GM21381 (cell line): ENCODE measurements around the gene ENTPD2.

Experiments
- ATAC-seq: cut with Tn5 transposase; IDR thresholded peaks from one replicate; pipeline ENCODE4 v1.9.1; 2021; ENCODE audit warnings: mild to moderate bottlenecking, moderate library complexity; ENCODE audit not compliant: unreplicated experiment

ENTPD2 gene

GRCh38 chr9:137080260-137081122, 26.6 kb upstream of the ENTPD2 start:
- no peak for ATAC-seq

- no peak for ATAC-seq
Measured at GRCh38 chr9:137079401-137079787, 25.5 kb upstream of the ENTPD2 start.

- no peak for ATAC-seq
Measured at GRCh38 chr9:137078701-137079400, 25.0 kb upstream of the ENTPD2 start.

- ATAC-seq, result no peak
Measured at GRCh38 chr9:137077758-137078693, 24.2 kb upstream of the ENTPD2 start.

GRCh38 chr9:137077010-137077747, 23.3 kb upstream of the ENTPD2 start, which contains the start of gene UAP1L1:
Gene UAP1L1, plus strand, starts transcription at chr9:137077517. Its CDS starts 16 bp downstream, at chr9:137077533.
- no peak for ATAC-seq

GRCh38 chr9:137076636-137077009, 22.8 kb upstream of the ENTPD2 start:
- ATAC-seq, result no peak

- no peak for ATAC-seq
Measured at GRCh38 chr9:137075275-137075775, 21.5 kb upstream of the ENTPD2 start.

- no peak for ATAC-seq
Measured at GRCh38 chr9:137074657-137075274, 20.9 kb upstream of the ENTPD2 start.

GRCh38 chr9:137073992-137074399, 20.1 kb upstream of the ENTPD2 start:
- ATAC-seq, result no peak

GRCh38 chr9:137071282-137071681, 17.4 kb upstream of the ENTPD2 start:
- ATAC-seq, result no peak

GRCh38 chr9:137070906-137071275, 17.0 kb upstream of the ENTPD2 start:
- ATAC-seq, result peak; percentile 7

- ATAC-seq, result peak; percentile 75
Measured at GRCh38 chr9:137070201-137070905, 16.5 kb upstream of the ENTPD2 start, which contains the start of gene SAPCD2. Gene SAPCD2, minus strand, starts transcription at chr9:137070557. Its CDS starts 97 bp downstream, at chr9:137070460.

- ATAC-seq, result peak; percentile 6
Measured at GRCh38 chr9:137069508-137070091, 15.7 kb upstream of the ENTPD2 start.

- no peak for ATAC-seq
Measured at GRCh38 chr9:137068539-137069507, 15.0 kb upstream of the ENTPD2 start.

- no peak for ATAC-seq
Measured at GRCh38 chr9:137067860-137068538, 14.1 kb upstream of the ENTPD2 start.

- ATAC-seq, result no peak
Measured at GRCh38 chr9:137066096-137066861, 12.4 kb upstream of the ENTPD2 start.
